Measurements from ENCODE around the gene ACBD3.

Gene ACBD3

GRCh38 chr1:226172589-226172988 lies 14.0 kb downstream of the ACBD3 start:
- H3K27ac ChIP-seq = no peak overlapping the region
- TF ChIP-seq, protein P1, sequence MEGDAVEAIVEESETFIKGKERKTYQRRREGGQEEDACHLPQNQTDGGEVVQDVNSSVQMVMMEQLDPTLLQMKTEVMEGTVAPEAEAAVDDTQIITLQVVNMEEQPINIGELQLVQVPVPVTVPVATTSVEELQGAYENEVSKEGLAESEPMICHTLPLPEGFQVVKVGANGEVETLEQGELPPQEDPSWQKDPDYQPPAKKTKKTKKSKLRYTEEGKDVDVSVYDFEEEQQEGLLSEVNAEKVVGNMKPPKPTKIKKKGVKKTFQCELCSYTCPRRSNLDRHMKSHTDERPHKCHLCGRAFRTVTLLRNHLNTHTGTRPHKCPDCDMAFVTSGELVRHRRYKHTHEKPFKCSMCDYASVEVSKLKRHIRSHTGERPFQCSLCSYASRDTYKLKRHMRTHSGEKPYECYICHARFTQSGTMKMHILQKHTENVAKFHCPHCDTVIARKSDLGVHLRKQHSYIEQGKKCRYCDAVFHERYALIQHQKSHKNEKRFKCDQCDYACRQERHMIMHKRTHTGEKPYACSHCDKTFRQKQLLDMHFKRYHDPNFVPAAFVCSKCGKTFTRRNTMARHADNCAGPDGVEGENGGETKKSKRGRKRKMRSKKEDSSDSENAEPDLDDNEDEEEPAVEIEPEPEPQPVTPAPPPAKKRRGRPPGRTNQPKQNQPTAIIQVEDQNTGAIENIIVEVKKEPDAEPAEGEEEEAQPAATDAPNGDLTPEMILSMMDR (conservative IDR thresholded peaks at IDR 0.05) = no peak

DNA sequence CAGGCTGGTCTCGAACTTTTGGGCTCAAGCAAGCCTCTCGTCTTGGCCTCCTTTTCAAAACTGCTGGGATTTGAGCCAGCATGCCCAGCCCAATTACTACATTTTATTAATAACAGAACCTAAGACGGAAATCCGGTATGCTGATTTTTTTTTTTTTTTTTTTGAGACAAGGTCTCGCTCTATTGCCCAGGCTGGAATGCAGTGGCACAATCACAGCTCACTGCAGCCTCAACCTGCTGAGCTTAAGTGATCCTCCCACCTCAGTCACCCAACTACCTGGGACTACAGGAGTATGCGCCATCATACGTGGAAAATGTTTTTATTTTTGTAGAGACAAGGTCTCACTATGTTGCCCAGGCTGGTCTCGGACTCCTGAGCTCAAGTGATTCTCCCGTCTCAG lies 20.2 kb downstream of the ACBD3 start:
- TF ChIP-seq, protein P1 (conservative IDR thresholded peaks at IDR 0.05) = no peak
- no peak overlapping the region for H3K27ac ChIP-seq

DNA sequence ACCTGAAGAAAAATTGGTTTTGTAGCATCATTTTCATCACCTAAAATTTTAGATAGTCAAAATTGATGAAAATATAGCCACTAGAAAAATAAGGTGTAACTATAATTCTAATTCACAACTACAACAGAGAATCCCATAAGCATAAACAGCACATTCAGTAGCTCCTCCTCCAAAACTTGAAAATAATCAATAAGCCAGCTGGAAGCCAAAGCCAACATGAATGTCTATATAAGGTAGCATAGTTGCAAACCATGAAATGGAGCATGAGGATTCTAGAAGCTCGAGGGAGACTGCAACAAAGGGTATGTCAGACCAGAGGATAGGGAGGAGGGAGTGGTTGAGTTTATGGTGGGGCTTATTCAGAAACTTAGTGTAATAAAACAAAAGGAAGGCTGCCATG lies 22.4 kb downstream of the ACBD3 start:
- TF ChIP-seq, protein P1 (conservative IDR thresholded peaks at IDR 0.05) = no peak
- no peak overlapping the region for H3K27ac ChIP-seq

GRCh38 chr1:226162898-226163297 lies 23.6 kb downstream of the ACBD3 start:
- TF ChIP-seq, protein P1 (conservative IDR thresholded peaks at IDR 0.05) = no peak
- H3K27ac ChIP-seq = no peak overlapping the region

- TF ChIP-seq, protein P1 (conservative IDR thresholded peaks at IDR 0.05) = no peak
- H3K27ac ChIP-seq = peak overlapping the region; percentile 40
These were observed 27.6 kb downstream of the ACBD3 start for GRCh38 chr1:226158983-226159382.

- peak overlapping the region; percentile 40 for H3K27ac ChIP-seq
- TF ChIP-seq, protein P1 (conservative IDR thresholded peaks at IDR 0.05) = no peak
These were observed 28.1 kb downstream of the ACBD3 start for GRCh38 chr1:226158457-226158856.

- TF ChIP-seq, protein P1 (conservative IDR thresholded peaks at IDR 0.05) = no peak
- peak overlapping the region; percentile 40 for H3K27ac ChIP-seq
These were observed 28.7 kb downstream of the ACBD3 start for GRCh38 chr1:226157761-226158316.
